Astrocyte (in vitro differentiated cells and primary cell): ENCODE measurements around the gene SUPT7L.

Experiments used
- EZH2 ChIP-seq: IDR thresholded peaks from 2 replicates; pipeline ENCODE4 v1.6.1; 2012; ENCODE audit warnings: mild to moderate bottlenecking, low read length, inconsistent platforms; ENCODE audit not compliant: insufficient read depth
- TF ChIP-seq, protein P1 (sequence below): IDR thresholded peaks from 2 replicates; pipeline ENCODE4 v1.5.1; 2011; ENCODE audit warnings: low read depth, mild to moderate bottlenecking, inconsistent platforms, low read length, moderate library complexity; ENCODE audit not compliant: insufficient read depth

DNA sequence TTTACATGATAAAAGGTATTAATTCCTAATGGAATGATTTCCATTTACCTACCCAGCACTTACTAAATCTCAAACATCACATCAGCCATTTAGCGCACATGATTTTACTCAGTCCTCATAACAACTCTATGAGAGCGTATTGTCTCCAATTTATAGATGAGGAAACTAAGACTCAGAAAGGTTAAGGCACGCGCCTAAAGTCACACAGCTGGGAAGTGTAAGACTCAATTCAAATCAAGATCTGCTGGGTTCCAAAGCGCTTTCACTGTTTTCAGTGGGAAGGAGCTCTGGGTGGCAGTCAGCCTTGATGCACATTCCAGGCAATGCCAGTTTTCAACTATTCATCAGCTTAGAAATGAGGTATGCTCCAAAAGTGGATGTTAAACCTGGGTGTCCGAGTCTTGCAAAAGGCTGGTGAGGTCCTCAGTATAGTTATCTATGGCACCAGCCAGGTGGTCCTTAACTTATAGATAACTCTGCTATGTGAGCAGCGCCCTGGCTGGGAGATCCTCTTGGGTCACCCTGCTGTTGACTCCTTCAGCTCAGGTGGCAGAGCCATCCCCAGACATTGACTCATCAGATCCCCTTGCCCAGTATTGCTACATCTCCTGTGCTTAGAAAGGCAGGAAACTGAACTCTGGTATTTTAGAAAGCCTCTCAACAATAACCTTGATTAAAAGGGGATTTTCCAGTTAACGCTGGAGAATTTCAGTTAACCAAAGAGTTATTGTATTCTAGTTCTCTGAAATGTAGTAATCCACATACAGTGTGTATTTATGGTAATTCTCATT, 47.4 kb upstream of the SUPT7L start:
- TF ChIP-seq, protein P1, sequence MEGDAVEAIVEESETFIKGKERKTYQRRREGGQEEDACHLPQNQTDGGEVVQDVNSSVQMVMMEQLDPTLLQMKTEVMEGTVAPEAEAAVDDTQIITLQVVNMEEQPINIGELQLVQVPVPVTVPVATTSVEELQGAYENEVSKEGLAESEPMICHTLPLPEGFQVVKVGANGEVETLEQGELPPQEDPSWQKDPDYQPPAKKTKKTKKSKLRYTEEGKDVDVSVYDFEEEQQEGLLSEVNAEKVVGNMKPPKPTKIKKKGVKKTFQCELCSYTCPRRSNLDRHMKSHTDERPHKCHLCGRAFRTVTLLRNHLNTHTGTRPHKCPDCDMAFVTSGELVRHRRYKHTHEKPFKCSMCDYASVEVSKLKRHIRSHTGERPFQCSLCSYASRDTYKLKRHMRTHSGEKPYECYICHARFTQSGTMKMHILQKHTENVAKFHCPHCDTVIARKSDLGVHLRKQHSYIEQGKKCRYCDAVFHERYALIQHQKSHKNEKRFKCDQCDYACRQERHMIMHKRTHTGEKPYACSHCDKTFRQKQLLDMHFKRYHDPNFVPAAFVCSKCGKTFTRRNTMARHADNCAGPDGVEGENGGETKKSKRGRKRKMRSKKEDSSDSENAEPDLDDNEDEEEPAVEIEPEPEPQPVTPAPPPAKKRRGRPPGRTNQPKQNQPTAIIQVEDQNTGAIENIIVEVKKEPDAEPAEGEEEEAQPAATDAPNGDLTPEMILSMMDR, result no peak
- TF ChIP-seq EZH2, result no peak
